ENCODE data around the gene MXI1. TPM values are rescaled to one million over a fixed set of nuclear protein-coding genes. Genes with fewer than 3 reads are reported as not detected.

Gene MXI1
- total and polyA plus RNA-seq, 2 experiments from 2014 or later: 5.1 to 8.5 TPM

- TF ChIP-seq REST (IDR thresholded peaks at IDR 0.05; ENCODE audit: unreplicated experiment): no peak
These were observed 19.1 kb downstream of the MXI1 start (continued) for GRCh38 chr10:110226543-110226925.

GRCh38 chr10:110226926-110227641, 19.7 kb downstream of the MXI1 start:
- peaks cover 14% of the 10 kb centered on the region for H3K4me1 ChIP-seq (ENCODE audit: insufficient read depth)
- H3K27ac ChIP-seq (ENCODE audit: low read depth): no peak overlapping the region
- H3K9me3 Mint-ChIP-seq: no peaks in the 10 kb centered on the region; the same call in 2 of the 3 replicates
- DNase-seq (ENCODE audit: low spot score): peak; percentile 76
- peak; percentile 66 for ATAC-seq
- H3K9me2 ChIP-seq (ENCODE audit: insufficient read depth): no peaks in the 10 kb centered on the region
- peaks cover 23% of the 10 kb centered on the region for H3K27me3 Mint-ChIP-seq (ENCODE audit: insufficient read depth, low read depth, poor library complexity)
- peaks cover 30% of the 10 kb centered on the region for H3K4me1 Mint-ChIP-seq
- no peaks in the 10 kb centered on the region for H3K79me2 ChIP-seq (replicated peaks; ENCODE audit: insufficient read depth)
- peaks cover 19% of the 10 kb centered on the region for H3K27me3 ChIP-seq (ENCODE audit: insufficient read depth)
- H2AFZ ChIP-seq: no peak overlapping the region
- H3K36me3 ChIP-seq (ENCODE audit: insufficient read depth): no peaks in the 10 kb centered on the region
- TF ChIP-seq CREB1 (CRISPR knock-in tag; IDR thresholded peaks at IDR 0.05; ENCODE audit: low read depth): no peak
- peak overlapping the region; percentile 74 for H3K4me3 ChIP-seq
- peak overlapping the region; percentile 47; the same call in 1 of the 2 replicates for H3K4me2 ChIP-seq
- peak overlapping the region; percentile 91 for H3K4me3 Mint-ChIP-seq
- H3K36me3 Mint-ChIP-seq (ENCODE audit: low read depth): peaks cover 7% of the 10 kb centered on the region; the same call in 2 of the 3 replicates
- H3K27ac Mint-ChIP-seq: peak overlapping the region; percentile 97
- H3F3A ChIP-seq (replicated peaks; ENCODE audit: low read depth): peaks cover 7% of the 10 kb centered on the region; the same call in 1 of the 2 replicates
- no peaks in the 10 kb centered on the region for H4K20me1 ChIP-seq (replicated peaks; ENCODE audit: insufficient read depth)

GRCh38 chr10:110228066-110228465, 20.7 kb downstream of the MXI1 start:
- DNase-seq (ENCODE audit: low spot score): no peak
- peaks cover 10% of the 10 kb centered on the region; the same call in 2 of the 3 replicates for H3K36me3 Mint-ChIP-seq (ENCODE audit: low read depth)
- ATAC-seq: no peak
- Histone ChIP-seq H3K36me3 (ENCODE audit: insufficient read depth) (no peaks in the 10 kb centered on the region), H3K27ac (ENCODE audit: low read depth) (no peak overlapping the region), H3K27me3 (ENCODE audit: insufficient read depth) (peaks cover 13% of the 10 kb centered on the region; the same call in 1 of the 2 replicates), H3F3A (replicated peaks; ENCODE audit: low read depth) (no peaks in the 10 kb centered on the region), H3K79me2 (replicated peaks; ENCODE audit: insufficient read depth) (no peaks in the 10 kb centered on the region), H3K4me3 (peak overlapping the region; percentile 74; the same call in 1 of the 2 replicates), H3K4me1 (ENCODE audit: insufficient read depth) (peaks cover 5% of the 10 kb centered on the region), H2AFZ (no peak overlapping the region), H3K4me2 (peak overlapping the region; percentile 47; the same call in 1 of the 2 replicates), H4K20me1 (replicated peaks; ENCODE audit: insufficient read depth) (no peaks in the 10 kb centered on the region), H3K9me2 (ENCODE audit: insufficient read depth) (no peaks in the 10 kb centered on the region)
- peak overlapping the region; percentile 91; the same call in 2 of the 3 replicates for H3K4me3 Mint-ChIP-seq
- no peaks in the 10 kb centered on the region; the same call in 2 of the 3 replicates for H3K9me3 Mint-ChIP-seq
- peaks cover 20% of the 10 kb centered on the region for H3K27me3 Mint-ChIP-seq (ENCODE audit: insufficient read depth, low read depth, poor library complexity)
- no peak overlapping the region for H3K27ac Mint-ChIP-seq
- H3K4me1 Mint-ChIP-seq: peaks cover 20% of the 10 kb centered on the region
- TF ChIP-seq POLR2AphosphoS5 (IDR thresholded peaks at IDR 0.05; ENCODE audit: low read depth): no peak
- no peak for TF ChIP-seq EZH2phosphoT487 (IDR thresholded peaks at IDR 0.05; ENCODE audit: unreplicated experiment)
- TF ChIP-seq ZNF462 (CRISPR knock-in tag; IDR thresholded peaks at IDR 0.05): no peak
- TF ChIP-seq EZH2 (IDR thresholded peaks at IDR 0.05; ENCODE audit: low read depth, unreplicated experiment): no peak

Measured in GM23338 (cell line).